HepG2 (cell line): ENCODE data around the gene NELL2. TPM values are rescaled to one million over a fixed set of nuclear protein-coding genes. Genes with fewer than 3 reads are reported as not detected.

Experiments
- ATAC-seq: fragments of 200-7000 bp; cut with Tn5 transposase; 3 replicates; pipeline ENCODE4 v1.9.1; 2020; ENCODE audit warnings: mild to moderate bottlenecking, moderate library complexity
- BruUV-seq: library from RNA; stranded (reverse); fragments of 400-500 nt; replicated peaks from 2 replicates; lab custom pipeline; 2021; lab: Mats Ljungman, UMichigan
- CTCF ChIA-PET: fragments of 300-600 bp; formaldehyde crosslinking; extraction: SDS; loops from one replicate; lab custom pipeline; 2021; ENCODE audit warnings: low total read pairs, inconsistent platforms, low intra/inter-chr PET ratio; lab: Yijun Ruan, JAX
- POLR2A ChIA-PET: fragments of 350-600 bp; sonication (Branson Sonifier 250); formaldehyde crosslinking; loops from one replicate; lab custom pipeline; 2020; ENCODE audit warnings: antibody characterized with exemption, inconsistent platforms; lab: Yijun Ruan, JAX
- DNase-seq: peaks from one replicate; pipeline ENCODE4 v3.0.0-alpha.2; 2015; ENCODE audit warnings: low spot score
- FAIRE-seq: peaks from 3 replicates; lab custom pipeline; 2011; peaks lifted over from hg19 to GRCh38; lab: Jason Lieb, UNC
- H2AFZ ChIP-seq: one replicate; pipeline ENCODE4 v1.6.1; 2011; ENCODE audit warnings: low read length, inconsistent platforms
- H3K27ac ChIP-seq: fragments of 300-600 bp; 3 replicates; pipeline ENCODE4 v1.8.0; 2011; ENCODE audit warnings: mixed run types, mild to moderate bottlenecking, mixed read lengths, low read length, inconsistent platforms; ENCODE audit not compliant: insufficient read depth; ENCODE audit errors: extremely low read length
- H3K27me3 ChIP-seq, 2 experiments: fragments of 200-600 bp in 1 of 2; 2 replicates in 1 of 2; 3 replicates in 1 of 2; pipeline versions ENCODE4 v1.6.0 to v1.8.0; 2011; ENCODE audit warnings: low read length in 2 of 2, mild to moderate bottlenecking in 2 of 2, moderate library complexity in 2 of 2, inconsistent platforms in 1 of 2; ENCODE audit not compliant: insufficient read depth in 2 of 2, control insufficient read depth in 1 of 2
- H3K36me3 ChIP-seq, 2 experiments: fragments of 200-600 bp in 1 of 2; replicated peaks in 1 of 2; 2 replicates in 1 of 2; 3 replicates in 1 of 2; pipeline versions ENCODE4 v1.5.1 to v1.8.0; 2011; ENCODE audit warnings: low read length in 2 of 2, inconsistent platforms in 1 of 2; ENCODE audit not compliant: insufficient read depth in 2 of 2, control insufficient read depth in 1 of 2
- H3K4me1 ChIP-seq: 2 replicates; pipeline ENCODE4 v1.5.1; 2012; ENCODE audit warnings: low read length, inconsistent platforms; ENCODE audit not compliant: insufficient read depth
- H3K4me2 ChIP-seq: 2 replicates; pipeline ENCODE4 v1.6.0; 2011; ENCODE audit warnings: low read depth, low read length, inconsistent platforms
- H3K4me3 ChIP-seq, 3 experiments: fragments of 200-600 bp in 1 of 3; sonication (generic), shearing (Covaris generic) in 1 of 3; replicated peaks in 1 of 3; 2 replicates each; pipeline ENCODE4 v1.5.1; 2011 to 2016; ENCODE audit warnings: low read length in 3 of 3, inconsistent platforms in 2 of 3, low read depth in 2 of 3, mild to moderate bottlenecking in 2 of 3, control low read depth in 1 of 3, mixed read lengths in 1 of 3; ENCODE audit not compliant: insufficient read depth in 1 of 3
- H3K79me2 ChIP-seq: one replicate; pipeline ENCODE4 v1.6.1; 2011; ENCODE audit warnings: low read length, inconsistent platforms; ENCODE audit not compliant: insufficient read depth
- H3K9ac ChIP-seq: 2 replicates; pipeline ENCODE4 v1.6.0; 2011; ENCODE audit warnings: mild to moderate bottlenecking, low read depth, low read length, inconsistent platforms; ENCODE audit not compliant: insufficient read depth
- H3K9me3 ChIP-seq: 2 replicates; pipeline ENCODE4 v1.5.1; 2012; ENCODE audit warnings: mild to moderate bottlenecking, low read length
- H4K20me1 ChIP-seq: 2 replicates; pipeline ENCODE4 v1.6.0; 2011; ENCODE audit warnings: inconsistent platforms, mild to moderate bottlenecking, low read length, moderate library complexity; ENCODE audit not compliant: insufficient read depth
- CBX2 ChIP-seq, 2 experiments: fragments of 200-600 bp in 1 of 2; sonication (generic); formaldehyde crosslinking in 1 of 2; IDR thresholded peaks; 2 replicates each; pipeline versions ENCODE4 v1.7.0 to v1.8.1; 2018 to 2022; ENCODE audit warnings: low read depth in 2 of 2, low read length in 1 of 2, mild to moderate bottlenecking in 1 of 2, missing genetic modification reagents in 1 of 2
- CEBPG ChIP-seq: IDR thresholded peaks from 2 replicates; pipeline ENCODE4 v1.6.1; 2016
- CEBPZ ChIP-seq: IDR thresholded peaks from 2 replicates; pipeline ENCODE4 v1.6.1; 2012; ENCODE audit warnings: low read length, improper control_type of control experiment
- ESRRA ChIP-seq: sonication (generic); formaldehyde crosslinking; IDR thresholded peaks from 2 replicates; pipeline ENCODE4 v1.5.1; 2020; ENCODE audit warnings: mild to moderate bottlenecking, low read depth, missing genetic modification reagents
- HOXA5 ChIP-seq: sonication (generic); formaldehyde crosslinking; IDR thresholded peaks from 2 replicates; pipeline ENCODE4 v1.4.0; 2020; ENCODE audit warnings: missing genetic modification reagents
- ISL2 ChIP-seq: sonication (generic); formaldehyde crosslinking; IDR thresholded peaks from 2 replicates; pipeline ENCODE4 v1.5.0; 2020; ENCODE audit warnings: missing genetic modification reagents
- MED1 ChIP-seq: sonication (generic); formaldehyde crosslinking; IDR thresholded peaks from 2 replicates; pipeline ENCODE4 v1.4.0; 2020; ENCODE audit warnings: missing genetic modification reagents
- MIER2 ChIP-seq: IDR thresholded peaks from 2 replicates; pipeline ENCODE4 v1.6.1; 2016; ENCODE audit warnings: missing biosample characterization, missing genetic modification reagents
- PRDM15 ChIP-seq: sonication (generic); formaldehyde crosslinking; IDR thresholded peaks from 2 replicates; pipeline ENCODE4 v1.4.0; 2020; ENCODE audit warnings: missing genetic modification reagents
- RXRB ChIP-seq: IDR thresholded peaks from 2 replicates; pipeline ENCODE4 v1.6.1; 2016; ENCODE audit warnings: borderline replicate concordance, missing genetic modification reagents, missing compliant biosample characterization
- THAP11 ChIP-seq: IDR thresholded peaks from 2 replicates; pipeline ENCODE4 v1.6.1; 2016; ENCODE audit warnings: missing biosample characterization, missing genetic modification reagents
- ZBTB8A ChIP-seq: sonication (generic); formaldehyde crosslinking; IDR thresholded peaks from 2 replicates; pipeline ENCODE4 v1.4.0; 2020; ENCODE audit warnings: mild to moderate bottlenecking, low read depth, missing genetic modification reagents, borderline replicate concordance
- ZFYVE20 ChIP-seq: sonication (generic); formaldehyde crosslinking; IDR thresholded peaks from 2 replicates; pipeline ENCODE4 v1.8.0; 2023; ENCODE audit warnings: low read depth, mild to moderate bottlenecking, moderate library complexity, missing genetic modification reagents, borderline replicate concordance
- ZNF136 ChIP-seq: sonication (generic); formaldehyde crosslinking; IDR thresholded peaks from 2 replicates; pipeline ENCODE4 v1.8.1; 2022; ENCODE audit warnings: low read depth, mild to moderate bottlenecking, moderate library complexity, missing genetic modification reagents
- ZNF589 ChIP-seq: sonication (generic); formaldehyde crosslinking; conservative IDR thresholded peaks from 2 replicates; pipeline ENCODE4 v1.8.0; 2022; ENCODE audit warnings: mild to moderate bottlenecking, moderate library complexity, missing genetic modification reagents
- ZNF710 ChIP-seq: sonication (generic); formaldehyde crosslinking; IDR thresholded peaks from 2 replicates; pipeline ENCODE4 v1.5.0; 2020; ENCODE audit warnings: mild to moderate bottlenecking, missing genetic modification reagents, borderline replicate concordance
- WGBS: methylation state at CpG from one replicate; pipeline ENCODE4 v1.1.6; 2017; ENCODE audit warnings: low lambda C conversion rate; 5-methylcytosine and 5-hydroxymethylcytosine counted together
- in situ Hi-C: cut with HindIII; loops from 2 replicates; pipeline ENCODE4 v1.10.0; 2017; ENCODE audit warnings: low pct_unique_long_range_greater_than_20kb; ENCODE audit not compliant: extremely low pct_ligation_motif_present
- intact Hi-C: fragments of 100-400 bp; cut with micrococcal nuclease; formaldehyde crosslinking; loops from one replicate; pipeline ENCODE4 v1.10.0; 2022; ENCODE audit not compliant: unreplicated experiment
- polyA plus RNA-seq, 8 experiments: library from polyadenylated mRNA; depleted of rRNA in 3 of 8; stranded (reverse) in 7 of 8; unstranded in 1 of 8; fragments of >200 nt; fragmentation: Illumina TruSeq in 4 of 8; extraction: Trizol in 4 of 8; gene quantifications; 2 replicates each; pipeline versions ENCODE4 v1.2.1 to v1.2.3, GENCODE V29; 2011 to 2016; ENCODE audit warnings: low read depth in 4 of 8, missing spikeins in 1 of 8, mixed read lengths in 1 of 8; ENCODE audit not compliant: insufficient read depth in 1 of 8
- total RNA-seq, 5 experiments: library from RNA; depleted of rRNA; stranded (reverse); fragments of >200 nt; fragmentation: Illumina TruSeq; extraction: Trizol; gene quantifications; 2 replicates each; pipeline ENCODE4 v1.2.3, GENCODE V29; 2016; ENCODE audit warnings: low read depth in 1 of 5

The NELL2 gene
- total and polyA plus RNA-seq, 2 of the 13 experiments (the other 11 are each of a cell fraction or from before 2014, with no cell fraction given): 0.11 TPM; not detected in 1

GRCh38 chr12:44531320-44531971, 344.7 kb downstream of the NELL2 start:
- intact Hi-C loops: no loop called here
- no peak for TF ChIP-seq MED1 (CRISPR knock-in tag)
- TF ChIP-seq ZNF589 (CRISPR knock-in tag): no peak
- TF ChIP-seq THAP11: no peak
- TF ChIP-seq HOXA5 (CRISPR knock-in tag): no peak
- TF ChIP-seq ZBTB8A: no peak
- no peak for TF ChIP-seq CBX2 (IDR thresholded peaks at IDR 0.05; ENCODE audit: low read depth, low read length)
- no peak for TF ChIP-seq CBX2 (CRISPR knock-in tag; IDR thresholded peaks at IDR 0.05; ENCODE audit: low read depth)
- no peak for TF ChIP-seq RXRB (CRISPR knock-in tag)
- no peak for TF ChIP-seq CEBPG (CRISPR knock-in tag)
- no peak for TF ChIP-seq ESRRA (CRISPR knock-in tag)
- no peak for TF ChIP-seq MIER2 (CRISPR knock-in tag)
- no peak for TF ChIP-seq ISL2
- TF ChIP-seq ZNF710 (CRISPR knock-in tag): no peak
- TF ChIP-seq ZNF136 (CRISPR knock-in tag): no peak
- no peak for TF ChIP-seq CEBPZ
- no peak for TF ChIP-seq PRDM15 (CRISPR knock-in tag)
- TF ChIP-seq ZFYVE20 (CRISPR knock-in tag): no peak

More at GRCh38 chr12:44531320-44531971, 344.7 kb downstream of the NELL2 start:
- DNase-seq (no peak), ATAC-seq (no peak), FAIRE-seq (no peak)
- Histone ChIP-seq H3K27ac (no peak overlapping the region), H3K9me3 (no peaks in the 10 kb centered on the region), H3K4me3 (no peak overlapping the region), H3K4me2 (no peak overlapping the region), H4K20me1 (no peaks in the 10 kb centered on the region), H2AFZ (no peak overlapping the region), H3K4me1 (peaks cover 3% of the 10 kb centered on the region), H3K79me2 (no peaks in the 10 kb centered on the region), H3K9ac (no peak overlapping the region), H3K27me3 (no peaks in the 10 kb centered on the region), H3K36me3 (no peaks in the 10 kb centered on the region)
- in situ Hi-C loops: no loop called here
- CTCF ChIA-PET: no interaction called here
- 7% methylated on average over 2 of the region's 2 CpGs for WGBS
- BruUV-seq: no TSS peak
- POLR2A ChIA-PET: no interaction called here
